H1 (cell line): ENCODE data around the gene MYOM1. TPM values are rescaled to one million over a fixed set of nuclear protein-coding genes. Genes with fewer than 3 reads are reported as not detected.

Experiments
- BRCA1 ChIP-seq: IDR thresholded peaks from 2 replicates; pipeline ENCODE4 v1.6.1; 2012; ENCODE audit warnings: low read depth, low read length, improper control_type of control experiment
- CHD1 ChIP-seq: IDR thresholded peaks from 2 replicates; pipeline ENCODE4 v1.6.1; 2012; ENCODE audit warnings: low read depth, low read length, improper control_type of control experiment
- EZH2 ChIP-seq: fragments of 200-600 bp; sonication (generic); IDR thresholded peaks from 2 replicates; pipeline ENCODE4 v1.7.1; 2012; ENCODE audit warnings: low read depth, mild to moderate bottlenecking, moderate library complexity, low read length, inconsistent platforms; ENCODE audit not compliant: severe bottlenecking
- GTF2F1 ChIP-seq: IDR thresholded peaks from 2 replicates; pipeline ENCODE4 v1.6.1; 2012; ENCODE audit warnings: low read depth, low read length, improper control_type of control experiment, borderline replicate concordance
- JUND ChIP-seq: IDR thresholded peaks from 2 replicates; pipeline ENCODE4 v1.6.1; 2011; ENCODE audit warnings: mild to moderate bottlenecking, improper control_type of control experiment, low read length
- KDM1A ChIP-seq: fragments of 200-600, 300-600 bp; sonication (generic); IDR thresholded peaks from 2 replicates; pipeline ENCODE4 v1.7.1; 2016; ENCODE audit warnings: mild to moderate bottlenecking, low read length, borderline replicate concordance
- KDM5A ChIP-seq: fragments of 200-600 bp; IDR thresholded peaks from 2 replicates; pipeline ENCODE4 v1.7.1; 2012; ENCODE audit warnings: mild to moderate bottlenecking, low read length, inconsistent platforms, mixed read lengths
- PHF8 ChIP-seq: fragments of 200-600 bp; sonication (generic); conservative IDR thresholded peaks from 2 replicates; pipeline ENCODE4 v1.7.1; 2012; ENCODE audit warnings: low read depth, mild to moderate bottlenecking, inconsistent platforms, low read length, moderate library complexity
- SIRT6 ChIP-seq: IDR thresholded peaks from one replicate; pipeline ENCODE4 v1.7.1; 2012; ENCODE audit warnings: low read length, inconsistent platforms
- SUZ12 ChIP-seq: fragments of 200-600 bp; sonication (generic); IDR thresholded peaks from 2 replicates; pipeline ENCODE4 v1.6.1; 2012; ENCODE audit warnings: mild to moderate bottlenecking, inconsistent platforms, low read length, moderate library complexity, mixed read lengths
- TBP ChIP-seq: IDR thresholded peaks from 2 replicates; pipeline ENCODE4 v1.6.1; 2011; ENCODE audit warnings: low read depth, low read length, improper control_type of control experiment
- ZNF274 ChIP-seq: IDR thresholded peaks from 2 replicates; pipeline ENCODE4 v1.7.0; 2012; ENCODE audit warnings: low read length, borderline replicate concordance; ENCODE audit errors: extremely low read depth
- polyA plus RNA-seq, 7 experiments: library from polyadenylated mRNA; depleted of rRNA in 3 of 7; stranded (reverse) in 5 of 7; unstranded in 2 of 7; fragments of >200 nt in 5 of 7; fragments of 200-250 nt in 2 of 7; gene quantifications; 1 replicate in 5 of 7; 2 replicates in 1 of 7; 4 replicates in 1 of 7; pipeline versions ENCODE4 v1.2.1 to v1.2.3, GENCODE V29; 2011 to 2013; ENCODE audit warnings: missing spikeins in 2 of 7, mixed read lengths in 2 of 7
- total RNA-seq: library from RNA; stranded (reverse); fragmentation: NEBNext Ultra II Directional; extraction: Animal tissue kit (Norgen Biotek cat#: 25700); gene quantifications from 2 replicates; pipeline ENCODE4 v1.2.1, GENCODE V29; 2021
- TF ChIP-seq, protein P1 (sequence below): fragments of 300-600 bp; sonication (generic); IDR thresholded peaks from 2 replicates; pipeline ENCODE4 v1.7.1; 2012; ENCODE audit warnings: low read length, moderate library complexity, mild to moderate bottlenecking, inconsistent platforms; ENCODE audit not compliant: insufficient replicate concordance

The MYOM1 gene
- total and polyA plus RNA-seq, 2 of the 8 experiments (the other 6 are each of a cell fraction or from before 2014, with no cell fraction given), result 0.06 to 0.32 TPM

DNA sequence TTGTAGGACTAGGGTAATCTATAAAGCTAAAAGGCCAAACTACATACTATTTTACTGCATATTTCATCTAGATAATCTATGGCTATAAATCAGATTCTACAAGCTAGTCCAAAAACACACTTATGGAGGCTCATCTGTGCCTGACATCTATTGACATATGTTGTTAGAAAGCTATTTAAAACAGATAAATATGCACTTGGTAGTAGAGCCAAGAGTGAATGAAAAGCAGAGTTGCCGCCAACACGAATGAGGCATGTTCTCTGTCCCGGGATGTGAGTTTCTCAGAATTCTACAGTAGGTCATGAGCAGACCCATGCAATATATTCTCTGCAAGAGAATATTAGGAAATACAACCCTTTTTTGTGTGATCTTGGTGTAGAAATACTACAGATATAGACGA lies 140.1 kb downstream of the MYOM1 start (continued):
- TF ChIP-seq, protein P1, sequence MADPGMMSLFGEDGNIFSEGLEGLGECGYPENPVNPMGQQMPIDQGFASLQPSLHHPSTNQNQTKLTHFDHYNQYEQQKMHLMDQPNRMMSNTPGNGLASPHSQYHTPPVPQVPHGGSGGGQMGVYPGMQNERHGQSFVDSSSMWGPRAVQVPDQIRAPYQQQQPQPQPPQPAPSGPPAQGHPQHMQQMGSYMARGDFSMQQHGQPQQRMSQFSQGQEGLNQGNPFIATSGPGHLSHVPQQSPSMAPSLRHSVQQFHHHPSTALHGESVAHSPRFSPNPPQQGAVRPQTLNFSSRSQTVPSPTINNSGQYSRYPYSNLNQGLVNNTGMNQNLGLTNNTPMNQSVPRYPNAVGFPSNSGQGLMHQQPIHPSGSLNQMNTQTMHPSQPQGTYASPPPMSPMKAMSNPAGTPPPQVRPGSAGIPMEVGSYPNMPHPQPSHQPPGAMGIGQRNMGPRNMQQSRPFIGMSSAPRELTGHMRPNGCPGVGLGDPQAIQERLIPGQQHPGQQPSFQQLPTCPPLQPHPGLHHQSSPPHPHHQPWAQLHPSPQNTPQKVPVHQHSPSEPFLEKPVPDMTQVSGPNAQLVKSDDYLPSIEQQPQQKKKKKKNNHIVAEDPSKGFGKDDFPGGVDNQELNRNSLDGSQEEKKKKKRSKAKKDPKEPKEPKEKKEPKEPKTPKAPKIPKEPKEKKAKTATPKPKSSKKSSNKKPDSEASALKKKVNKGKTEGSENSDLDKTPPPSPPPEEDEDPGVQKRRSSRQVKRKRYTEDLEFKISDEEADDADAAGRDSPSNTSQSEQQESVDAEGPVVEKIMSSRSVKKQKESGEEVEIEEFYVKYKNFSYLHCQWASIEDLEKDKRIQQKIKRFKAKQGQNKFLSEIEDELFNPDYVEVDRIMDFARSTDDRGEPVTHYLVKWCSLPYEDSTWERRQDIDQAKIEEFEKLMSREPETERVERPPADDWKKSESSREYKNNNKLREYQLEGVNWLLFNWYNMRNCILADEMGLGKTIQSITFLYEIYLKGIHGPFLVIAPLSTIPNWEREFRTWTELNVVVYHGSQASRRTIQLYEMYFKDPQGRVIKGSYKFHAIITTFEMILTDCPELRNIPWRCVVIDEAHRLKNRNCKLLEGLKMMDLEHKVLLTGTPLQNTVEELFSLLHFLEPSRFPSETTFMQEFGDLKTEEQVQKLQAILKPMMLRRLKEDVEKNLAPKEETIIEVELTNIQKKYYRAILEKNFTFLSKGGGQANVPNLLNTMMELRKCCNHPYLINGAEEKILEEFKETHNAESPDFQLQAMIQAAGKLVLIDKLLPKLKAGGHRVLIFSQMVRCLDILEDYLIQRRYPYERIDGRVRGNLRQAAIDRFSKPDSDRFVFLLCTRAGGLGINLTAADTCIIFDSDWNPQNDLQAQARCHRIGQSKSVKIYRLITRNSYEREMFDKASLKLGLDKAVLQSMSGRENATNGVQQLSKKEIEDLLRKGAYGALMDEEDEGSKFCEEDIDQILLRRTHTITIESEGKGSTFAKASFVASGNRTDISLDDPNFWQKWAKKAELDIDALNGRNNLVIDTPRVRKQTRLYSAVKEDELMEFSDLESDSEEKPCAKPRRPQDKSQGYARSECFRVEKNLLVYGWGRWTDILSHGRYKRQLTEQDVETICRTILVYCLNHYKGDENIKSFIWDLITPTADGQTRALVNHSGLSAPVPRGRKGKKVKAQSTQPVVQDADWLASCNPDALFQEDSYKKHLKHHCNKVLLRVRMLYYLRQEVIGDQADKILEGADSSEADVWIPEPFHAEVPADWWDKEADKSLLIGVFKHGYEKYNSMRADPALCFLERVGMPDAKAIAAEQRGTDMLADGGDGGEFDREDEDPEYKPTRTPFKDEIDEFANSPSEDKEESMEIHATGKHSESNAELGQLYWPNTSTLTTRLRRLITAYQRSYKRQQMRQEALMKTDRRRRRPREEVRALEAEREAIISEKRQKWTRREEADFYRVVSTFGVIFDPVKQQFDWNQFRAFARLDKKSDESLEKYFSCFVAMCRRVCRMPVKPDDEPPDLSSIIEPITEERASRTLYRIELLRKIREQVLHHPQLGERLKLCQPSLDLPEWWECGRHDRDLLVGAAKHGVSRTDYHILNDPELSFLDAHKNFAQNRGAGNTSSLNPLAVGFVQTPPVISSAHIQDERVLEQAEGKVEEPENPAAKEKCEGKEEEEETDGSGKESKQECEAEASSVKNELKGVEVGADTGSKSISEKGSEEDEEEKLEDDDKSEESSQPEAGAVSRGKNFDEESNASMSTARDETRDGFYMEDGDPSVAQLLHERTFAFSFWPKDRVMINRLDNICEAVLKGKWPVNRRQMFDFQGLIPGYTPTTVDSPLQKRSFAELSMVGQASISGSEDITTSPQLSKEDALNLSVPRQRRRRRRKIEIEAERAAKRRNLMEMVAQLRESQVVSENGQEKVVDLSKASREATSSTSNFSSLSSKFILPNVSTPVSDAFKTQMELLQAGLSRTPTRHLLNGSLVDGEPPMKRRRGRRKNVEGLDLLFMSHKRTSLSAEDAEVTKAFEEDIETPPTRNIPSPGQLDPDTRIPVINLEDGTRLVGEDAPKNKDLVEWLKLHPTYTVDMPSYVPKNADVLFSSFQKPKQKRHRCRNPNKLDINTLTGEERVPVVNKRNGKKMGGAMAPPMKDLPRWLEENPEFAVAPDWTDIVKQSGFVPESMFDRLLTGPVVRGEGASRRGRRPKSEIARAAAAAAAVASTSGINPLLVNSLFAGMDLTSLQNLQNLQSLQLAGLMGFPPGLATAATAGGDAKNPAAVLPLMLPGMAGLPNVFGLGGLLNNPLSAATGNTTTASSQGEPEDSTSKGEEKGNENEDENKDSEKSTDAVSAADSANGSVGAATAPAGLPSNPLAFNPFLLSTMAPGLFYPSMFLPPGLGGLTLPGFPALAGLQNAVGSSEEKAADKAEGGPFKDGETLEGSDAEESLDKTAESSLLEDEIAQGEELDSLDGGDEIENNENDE, result no peak
- no peak for TF ChIP-seq TBP
- TF ChIP-seq SIRT6, result no peak
- TF ChIP-seq ZNF274, result no peak
- TF ChIP-seq KDM1A, result no peak
- TF ChIP-seq CHD1, result no peak
- no peak for TF ChIP-seq SUZ12
- TF ChIP-seq BRCA1, result no peak
- TF ChIP-seq PHF8, result no peak
- no peak for TF ChIP-seq EZH2
- no peak for TF ChIP-seq JUND
- TF ChIP-seq GTF2F1, result no peak
- no peak for TF ChIP-seq KDM5A
